ENCODE results near the gene TGM1. TPM values are rescaled to one million over a fixed set of nuclear protein-coding genes. Genes with fewer than 3 reads are reported as not detected.

The TGM1 gene
- polyA plus RNA-seq, 4 donors: 1.4 to 2.3 (median 2.1) TPM

DNA sequence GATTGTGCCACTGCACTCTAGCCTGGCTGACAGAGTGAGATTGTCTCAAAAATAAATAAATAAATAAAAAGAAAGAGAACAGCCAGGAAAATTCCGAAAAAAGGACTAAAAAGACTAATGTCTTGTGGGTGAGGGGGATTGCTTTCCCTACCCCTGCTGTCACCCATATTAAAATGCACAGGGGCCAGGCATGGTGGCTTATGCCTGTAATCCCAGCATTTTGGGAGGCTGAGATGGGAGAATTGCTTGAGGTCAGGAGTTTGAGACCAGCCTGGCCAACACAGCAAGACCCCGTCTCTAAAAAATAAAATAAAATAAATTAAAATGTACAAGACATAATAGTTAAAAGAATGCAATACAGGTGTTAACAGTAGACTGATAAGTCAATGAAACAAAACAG is 30.5 kb upstream of the TGM1 start:
- DNase-seq (ENCODE audit: low read depth in 4 of 4, low spot score in 3 of 4): no peak

- DNase-seq (ENCODE audit: low read depth in 4 of 4, low spot score in 3 of 4): no peak
These were observed 29.3 kb upstream of the TGM1 start for GRCh38 chr14:24292118-24292807.

- no peak for DNase-seq (ENCODE audit: low read depth in 4 of 4, low spot score in 3 of 4)
These were observed 28.6 kb upstream of the TGM1 start for GRCh38 chr14:24291446-24292117.

DNA sequence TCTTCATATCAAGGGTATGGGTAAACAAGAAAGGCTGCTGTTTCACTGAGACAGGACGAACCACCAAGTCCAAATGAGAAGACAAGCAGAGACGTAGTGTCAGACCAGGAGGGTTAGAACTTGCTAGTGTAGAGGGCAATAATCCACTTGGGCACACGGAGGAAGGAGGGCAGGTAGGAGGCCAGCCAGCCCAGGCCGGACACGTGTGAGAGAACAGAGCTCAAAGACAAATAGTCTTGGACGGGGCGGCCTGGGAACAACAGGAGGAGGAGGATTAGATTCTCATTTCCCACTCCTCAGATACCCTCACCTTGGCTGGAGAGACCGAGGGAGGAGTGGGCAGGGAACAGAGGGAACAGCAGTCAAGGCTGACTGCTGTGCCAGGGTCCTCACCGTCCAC is 27.8 kb upstream of the TGM1 start:
- no peak for DNase-seq (ENCODE audit: low read depth in 4 of 4, low spot score in 3 of 4)

- no peak for DNase-seq (ENCODE audit: low read depth in 4 of 4, low spot score in 3 of 4)
These were observed 26.8 kb upstream of the TGM1 start for GRCh38 chr14:24289649-24290280.

GRCh38 chr14:24286996-24287395 is 24.0 kb upstream of the TGM1 start:
- no peak for DNase-seq (ENCODE audit: low read depth in 4 of 4, low spot score in 3 of 4)

DNA sequence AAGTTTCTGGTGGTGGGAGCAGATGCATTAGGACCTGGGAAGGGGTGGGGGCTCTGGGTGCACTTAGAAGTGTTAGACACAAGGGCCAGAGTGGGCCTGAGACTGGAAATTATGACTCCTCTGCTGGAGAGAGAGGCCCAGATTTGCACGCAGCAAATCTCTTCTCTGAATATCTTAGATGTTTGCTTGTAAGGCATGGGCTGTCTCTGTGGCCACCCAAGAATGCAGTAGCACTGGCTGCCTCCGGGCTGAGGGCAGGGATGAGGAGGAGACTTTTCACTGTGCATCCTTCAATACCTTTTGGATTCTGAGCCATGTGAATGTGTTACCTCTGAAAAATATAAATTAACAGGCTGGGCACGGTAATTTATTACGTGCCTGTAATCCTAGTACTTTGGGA is 22.4 kb upstream of the TGM1 start:
- DNase-seq (ENCODE audit: low read depth in 4 of 4, low spot score in 3 of 4): no peak

DNA sequence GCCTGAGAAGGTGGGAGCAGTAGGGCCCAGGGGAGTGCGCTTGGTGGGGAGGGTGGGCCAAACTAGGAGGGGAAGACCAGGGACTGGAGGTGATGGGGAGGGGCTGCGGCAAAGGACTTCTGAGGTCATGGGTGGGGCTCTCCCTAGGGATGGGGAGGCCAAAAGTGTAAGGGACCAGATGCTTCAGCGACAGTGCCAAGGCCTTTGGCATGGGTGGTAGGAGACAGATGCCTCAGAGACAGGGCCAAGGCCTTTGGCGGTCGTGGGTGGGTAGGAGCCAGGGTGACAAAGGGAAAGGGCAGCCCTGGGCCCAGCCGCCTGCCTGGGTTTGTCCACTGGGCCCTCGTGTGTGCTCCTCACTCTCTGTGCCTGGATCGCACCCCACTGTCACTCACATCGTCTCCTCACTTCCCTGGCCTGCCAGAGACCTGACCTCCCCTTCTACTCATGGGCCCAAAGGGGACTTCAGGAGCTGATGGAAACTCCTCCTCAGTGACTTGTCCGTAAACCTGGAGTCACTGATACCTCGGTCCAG is 21.6 kb upstream of the TGM1 start:
- no peak for DNase-seq (ENCODE audit: low read depth in 4 of 4, low spot score in 3 of 4)

DNA sequence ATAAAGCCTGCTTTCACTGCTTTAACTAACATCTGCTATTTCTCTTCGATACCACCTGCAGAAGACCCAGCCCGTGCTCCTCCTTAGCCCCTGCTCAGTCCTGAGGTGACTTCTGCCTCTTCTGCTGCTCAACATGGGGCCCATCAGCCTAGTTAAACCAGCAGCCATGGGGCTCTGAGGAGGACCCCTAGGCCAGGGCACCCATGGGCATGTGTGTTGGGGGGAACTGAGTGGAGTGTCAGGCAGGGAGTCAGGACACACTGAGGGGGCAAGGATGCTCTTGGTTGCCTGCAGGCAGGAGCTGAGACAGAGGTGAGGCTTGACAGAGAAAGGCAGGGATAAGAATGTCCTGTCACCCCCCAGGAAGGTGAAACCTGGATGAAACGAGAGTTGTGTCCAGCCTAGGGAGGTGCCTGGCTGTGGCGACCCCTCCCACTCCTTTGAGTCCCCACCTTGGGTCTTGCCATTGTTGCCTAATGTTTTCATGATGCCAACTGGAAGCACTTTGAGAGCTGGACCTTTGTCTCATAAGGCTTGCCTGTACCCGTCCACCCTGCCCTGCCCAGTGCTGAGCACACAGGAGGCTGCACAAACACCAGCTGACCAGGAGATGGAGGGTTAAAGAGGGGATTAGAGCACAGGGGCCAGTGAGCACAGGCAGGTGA is 21.0 kb upstream of the TGM1 start:
- no peak for DNase-seq (ENCODE audit: low read depth in 4 of 4, low spot score in 3 of 4)

DNA sequence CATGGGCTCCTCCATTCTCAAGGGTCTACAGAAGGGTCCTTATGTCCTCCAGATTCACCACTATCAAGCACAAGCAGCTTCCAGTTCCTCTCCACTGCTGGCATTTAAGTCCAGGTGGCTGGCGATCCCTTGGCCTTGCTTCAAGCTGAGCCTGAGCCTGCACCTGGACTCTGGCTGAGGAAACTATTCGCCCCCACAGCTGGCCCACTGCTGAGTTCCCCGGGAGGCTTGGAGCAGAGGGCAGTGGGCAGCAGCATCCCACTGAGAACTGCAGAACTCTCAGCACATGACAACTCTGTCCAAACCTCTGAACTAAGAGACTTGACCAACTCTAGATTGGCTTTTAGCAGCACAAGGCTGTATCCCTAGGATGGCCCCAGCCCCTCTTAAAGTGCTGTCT is 19.8 kb upstream of the TGM1 start:
- no peak for DNase-seq (ENCODE audit: low read depth in 4 of 4, low spot score in 3 of 4)

DNA sequence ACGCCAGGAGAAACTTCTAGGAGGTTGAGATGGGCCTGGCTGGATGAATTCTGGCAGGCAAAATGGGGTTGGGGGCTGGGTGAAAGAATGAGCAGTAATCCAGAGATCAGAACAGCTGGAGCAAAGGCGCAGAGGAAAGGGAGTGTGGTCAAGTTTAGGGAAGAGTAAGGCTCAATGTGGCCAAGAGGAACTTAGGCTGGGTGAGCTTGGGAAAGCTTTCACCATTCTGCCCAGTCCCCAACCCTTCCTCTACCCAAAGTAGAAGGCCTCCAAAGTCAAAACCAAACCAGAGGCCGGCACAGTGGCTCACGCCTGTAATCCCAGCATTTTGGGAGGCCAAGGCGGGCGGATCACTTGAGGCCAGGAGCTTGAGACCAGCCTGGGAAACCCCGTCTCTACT is 18.7 kb upstream of the TGM1 start:
- DNase-seq (ENCODE audit: low read depth in 4 of 4, low spot score in 3 of 4): no peak

DNA sequence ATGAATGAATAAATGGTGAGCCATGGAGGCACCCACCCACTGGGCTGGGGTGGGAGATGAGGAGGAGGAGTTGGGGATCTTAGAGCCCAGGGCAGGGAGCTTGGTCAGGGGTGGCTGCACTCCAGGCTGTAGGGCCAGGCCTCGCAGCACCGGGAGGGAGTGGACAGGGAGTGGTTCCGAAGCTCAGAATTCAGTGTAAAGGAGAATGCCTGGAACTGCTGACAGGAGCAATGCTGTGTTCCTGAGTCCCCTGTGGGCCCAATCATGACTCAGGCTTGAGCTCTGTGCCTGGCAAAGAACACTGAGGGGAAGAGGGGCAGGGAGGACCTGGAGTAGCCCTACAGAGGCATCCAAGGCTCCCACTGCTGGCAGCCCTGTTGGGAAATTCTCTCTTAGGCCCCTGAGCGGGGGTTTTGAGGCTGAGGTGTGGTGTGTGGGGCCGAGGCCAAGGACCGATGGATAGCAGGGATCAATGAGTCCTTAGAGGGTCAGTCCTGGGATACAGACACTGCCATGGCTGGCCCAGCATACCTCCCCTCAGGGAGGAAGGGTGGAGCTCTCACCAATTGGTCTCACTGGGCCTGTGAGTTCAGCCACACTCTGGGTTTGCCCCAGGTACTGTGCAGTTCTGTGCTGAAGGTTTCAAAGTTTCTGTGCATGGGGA is 18.0 kb upstream of the TGM1 start:
- DNase-seq (ENCODE audit: low read depth in 4 of 4, low spot score in 3 of 4): no peak

- DNase-seq (ENCODE audit: low read depth in 4 of 4, low spot score in 3 of 4): no peak
These were observed 16.6 kb upstream of the TGM1 start for GRCh38 chr14:24279301-24280186.

GRCh38 chr14:24278424-24278823 is 15.4 kb upstream of the TGM1 start:
- DNase-seq (ENCODE audit: low read depth in 4 of 4, low spot score in 3 of 4): no peak

- DNase-seq (ENCODE audit: low read depth in 4 of 4, low spot score in 3 of 4): no peak
These were observed 14.8 kb upstream of the TGM1 start for GRCh38 chr14:24277606-24278321.

GRCh38 chr14:24277071-24277470 is 14.1 kb upstream of the TGM1 start:
- DNase-seq (ENCODE audit: low read depth in 4 of 4, low spot score in 3 of 4): no peak

DNA sequence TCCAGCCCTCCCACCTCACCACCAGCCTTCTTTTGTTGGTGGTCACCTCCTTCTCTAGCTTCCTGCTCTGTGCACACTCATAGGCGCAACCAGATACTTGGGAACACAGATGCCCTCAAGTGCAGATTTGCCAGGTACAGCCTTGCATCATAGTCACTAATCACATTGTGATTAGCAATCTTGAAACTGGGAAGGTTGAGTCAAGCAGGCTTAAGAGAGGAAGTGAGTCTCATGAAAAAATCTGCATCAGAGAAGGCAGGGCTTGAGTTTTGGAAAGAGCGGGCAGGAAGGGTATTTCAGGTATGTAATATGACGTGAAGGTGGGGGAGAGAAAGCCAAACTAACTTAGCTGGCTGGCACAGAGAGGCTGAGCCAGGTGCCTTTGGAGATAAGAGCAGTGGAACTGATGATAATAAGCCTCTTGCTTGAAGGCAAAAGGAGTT is 11.1 kb upstream of the TGM1 start:
- DNase-seq (ENCODE audit: low read depth in 4 of 4, low spot score in 3 of 4): no peak

GRCh38 chr14:24273422-24273998 is 10.5 kb upstream of the TGM1 start:
- DNase-seq (ENCODE audit: low read depth in 4 of 4, low spot score in 3 of 4): no peak

DNA sequence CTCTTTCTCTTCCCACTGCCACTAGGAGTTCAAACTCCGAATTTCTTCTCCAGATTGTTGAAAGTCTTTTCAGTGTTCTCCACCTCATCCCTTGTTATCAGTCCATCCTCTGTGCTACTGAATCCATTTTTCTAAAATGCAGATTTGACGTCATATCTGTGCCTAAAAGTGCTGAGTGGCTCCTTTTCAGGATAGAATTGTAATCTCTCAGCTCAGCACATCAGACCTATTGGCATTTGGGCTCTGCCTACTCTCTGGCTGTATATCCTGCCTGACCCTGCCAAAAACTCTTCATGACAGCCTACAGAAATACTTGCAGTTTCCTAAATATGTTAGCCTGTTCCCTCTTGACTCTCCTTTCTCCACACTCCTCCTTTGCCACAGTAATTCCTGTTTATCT is 9.5 kb upstream of the TGM1 start:
- no peak for DNase-seq (ENCODE audit: low read depth in 4 of 4, low spot score in 3 of 4)

All from right renal pelvis (tissue), 4 donors.